A549 (cell line): Measurements from ENCODE around the gene BAAT. TPM values are rescaled to one million over a fixed set of nuclear protein-coding genes. Genes with fewer than 3 reads are reported as not detected.

ENCODE experiments used
- ATAC-seq, 2 experiments: fragments of 200-7000 bp in 1 of 2; fragments of >200 bp in 1 of 2; cut with Nextera tagmentation in 1 of 2; cut with Tn5 transposase in 1 of 2; 3 replicates each; pipeline versions ENCODE4 v1.8.0 to v1.9.1; 2018 to 2020; ENCODE audit warnings: mild to moderate bottlenecking in 1 of 2, moderate library complexity in 1 of 2
- CTCF ChIA-PET: fragments of 300-600 bp; sonication (Branson Sonifier 250); formaldehyde crosslinking; extraction: SDS; loops from one replicate; lab custom pipeline; 2021; ENCODE audit warnings: antibody characterized with exemption, inconsistent platforms; lab: Yijun Ruan, JAX
- POLR2A ChIA-PET: fragments of 350-600 bp; formaldehyde crosslinking; extraction: SDS; loops from one replicate; lab custom pipeline; 2021; ENCODE audit warnings: antibody characterized with exemption, inconsistent platforms; lab: Yijun Ruan, JAX
- DNase-seq, 2 experiments: peaks; one replicate each; pipeline versions ENCODE4 v3.0.0 to v3.0.0-alpha.2; 2011 to 2016; ENCODE audit warnings: low read depth in 1 of 2, low spot score in 1 of 2
- FAIRE-seq: peaks from 2 replicates; lab custom pipeline; 2011; peaks lifted over from hg19 to GRCh38; lab: Jason Lieb, UNC
- H3K27ac ChIP-seq, 2 experiments: fragments of >200 bp; sonication (Bioruptor Twin); formaldehyde crosslinking; 3 replicates each; pipeline ENCODE4 v1.5.1; 2016 to 2017
- H3K4me1 ChIP-seq: fragments of >200 bp; sonication (Bioruptor Twin); formaldehyde crosslinking; 3 replicates; pipeline ENCODE4 v1.6.1; 2016
- H3K4me2 ChIP-seq: fragments of >200 bp; sonication (Bioruptor Twin); formaldehyde crosslinking; 3 replicates; pipeline ENCODE4 v1.6.1; 2016
- H3K4me3 ChIP-seq: fragments of >200 bp; sonication (Bioruptor Twin); formaldehyde crosslinking; 3 replicates; pipeline ENCODE4 v1.5.1; 2016
- H3K9me3 ChIP-seq: fragments of >200 bp; sonication (Bioruptor Twin); formaldehyde crosslinking; 3 replicates; pipeline ENCODE4 v1.6.1; 2016
- EHF ChIP-seq: fragments of 250-450 bp; sonication (Bioruptor Pico); IDR thresholded peaks from 2 replicates; pipeline ENCODE4 v1.5.0; 2020; ENCODE audit warnings: mild to moderate bottlenecking
- ESRRA ChIP-seq: fragments of 150-350 bp; IDR thresholded peaks from 2 replicates; pipeline ENCODE4 v1.6.1; 2014; ENCODE audit warnings: mild to moderate bottlenecking, low read length, borderline replicate concordance
- FOSL2 ChIP-seq, 2 experiments: fragments of 450-650 bp in 1 of 2; fragments of >200 bp in 1 of 2; sonication (Bioruptor Twin) in 1 of 2; formaldehyde crosslinking; IDR thresholded peaks; 2 replicates each; pipeline versions ENCODE4 v1.5.0 to v1.6.1; 2016 to 2020; ENCODE audit warnings: mild to moderate bottlenecking in 1 of 2, moderate library complexity in 1 of 2
- HES2 ChIP-seq: fragments of >200 bp; sonication (Bioruptor Twin); formaldehyde crosslinking; IDR thresholded peaks from 2 replicates; pipeline ENCODE4 v1.6.1; 2016
- HEYL ChIP-seq: fragments of 250-450 bp; sonication (Bioruptor Pico); IDR thresholded peaks from 2 replicates; pipeline ENCODE4 v1.8.0; 2021; ENCODE audit warnings: mild to moderate bottlenecking, moderate library complexity
- HMGXB4 ChIP-seq: fragments of 250-450 bp; sonication (Bioruptor Pico); IDR thresholded peaks from 2 replicates; pipeline ENCODE4 v1.5.0; 2021; ENCODE audit warnings: mild to moderate bottlenecking, moderate library complexity, borderline replicate concordance
- JUNB ChIP-seq: fragments of >200 bp; sonication (Bioruptor Twin); formaldehyde crosslinking; IDR thresholded peaks from 2 replicates; pipeline ENCODE4 v1.6.1; 2016
- MAFK ChIP-seq: fragments of 450-650 bp; IDR thresholded peaks from 2 replicates; pipeline ENCODE4 v1.6.1; 2014; ENCODE audit not compliant: partially characterized antibody
- NFE2L2 ChIP-seq: fragments of 150-350 bp; conservative IDR thresholded peaks from 2 replicates; pipeline ENCODE4 v1.6.1; 2014; ENCODE audit warnings: low read length
- PHF8 ChIP-seq: fragments of 200-600 bp; sonication (generic); IDR thresholded peaks from 2 replicates; pipeline ENCODE4 v1.6.1; 2016; ENCODE audit warnings: low read depth, mild to moderate bottlenecking, antibody characterized with exemption, moderate library complexity, borderline replicate concordance
- RCOR1 ChIP-seq: fragments of 150-350 bp; IDR thresholded peaks from 2 replicates; pipeline ENCODE4 v1.6.1; 2014; ENCODE audit warnings: antibody characterized with exemption, low read length, low read depth
- TFCP2L1 ChIP-seq: fragments of 250-450 bp; sonication (Bioruptor Pico); IDR thresholded peaks from 2 replicates; pipeline ENCODE4 v1.5.0; 2021; ENCODE audit warnings: mild to moderate bottlenecking
- USF2 ChIP-seq: fragments of 450-650 bp; IDR thresholded peaks from 2 replicates; pipeline ENCODE4 v1.6.1; 2014; ENCODE audit warnings: antibody characterized with exemption
- ZC3H11A ChIP-seq: fragments of 450-650 bp; IDR thresholded peaks from 2 replicates; pipeline ENCODE4 v1.6.1; 2014; ENCODE audit warnings: antibody characterized with exemption, mild to moderate bottlenecking
- WGBS: methylation state at CpG from one replicate; pipeline ENCODE4 v1.1.6; 2017; ENCODE audit errors: missing lambda C conversion rate; 5-methylcytosine and 5-hydroxymethylcytosine counted together
- polyA plus RNA-seq, 4 experiments: library from polyadenylated mRNA; depleted of rRNA in 3 of 4; stranded (reverse); fragments of >200 nt; fragmentation: RNase III in 1 of 4; extraction: RNeasy Plus Mini Kit Qiagen cat#74134 plus additional on column Dnase treatment in 1 of 4; gene quantifications; 2 replicates in 3 of 4; 3 replicates in 1 of 4; pipeline ENCODE4 v1.2.3, GENCODE V29; 2011 to 2017
- TF ChIP-seq, protein P1 (sequence below): fragments of >200 bp; sonication (Bioruptor Twin); formaldehyde crosslinking; IDR thresholded peaks from 3 replicates; pipeline ENCODE4 v1.5.1; 2016

Gene BAAT
- polyA plus RNA-seq, 2 of the 4 experiments (the other 2 are of a cell fraction): 9.1 to 13.6 TPM

DNA sequence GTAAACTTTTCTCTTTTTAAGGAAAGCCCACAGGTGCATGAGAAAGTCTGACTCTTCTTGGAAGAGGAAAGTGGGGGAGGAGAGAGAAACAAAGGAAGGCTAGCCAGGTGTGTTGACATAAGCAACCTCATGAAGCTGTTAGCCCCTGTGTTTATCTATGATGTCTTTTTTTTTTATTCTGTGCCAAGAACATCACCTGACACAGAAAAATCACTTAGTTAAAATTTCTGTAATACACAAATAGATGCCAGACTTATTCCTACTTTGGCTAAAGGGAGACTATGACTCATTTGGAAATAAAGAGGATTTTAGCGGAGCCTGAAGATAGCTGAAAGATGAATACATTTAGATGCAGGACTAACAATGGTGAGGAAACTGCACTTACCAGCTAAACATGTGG is 58.3 kb downstream of the BAAT start (continued):
- TF ChIP-seq FOSL2 (IDR thresholded peaks at IDR 0.05) (peak; percentile 76), FOSL2 (CRISPR knock-in tag; IDR thresholded peaks at IDR 0.05) (peak; percentile 68), JUNB (peak; percentile 91), HES2 (no peak), ESRRA (no peak)

DNA sequence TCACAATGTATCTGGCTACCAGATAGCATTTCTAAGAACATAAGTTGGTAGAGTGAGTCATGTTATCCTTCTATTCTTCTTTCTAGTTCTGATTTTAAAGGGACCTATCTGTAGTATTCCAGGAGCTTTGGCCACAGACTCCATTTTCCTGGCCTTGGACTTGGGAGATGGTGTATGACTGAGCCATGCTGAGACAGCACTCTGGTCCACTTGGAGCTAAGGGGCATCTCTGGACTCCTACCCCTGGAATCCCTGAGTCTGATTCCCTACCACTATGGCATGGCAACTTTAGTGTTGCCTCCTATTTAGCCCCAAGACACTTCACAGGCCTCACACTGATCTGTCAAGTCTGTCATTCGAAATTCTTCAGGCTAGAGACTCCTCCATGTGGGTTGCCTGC is 58.8 kb downstream of the BAAT start:
- Histone ChIP-seq H3K4me3 (0 out of 3 replicates have a peak overlapping the region, but pooled peaks have one; percentile 5), H3K4me2 (peak overlapping the region; percentile 59), H3K4me1 (peaks cover 51% of the 10 kb centered on the region), H3K9me3 (no peaks in the 10 kb centered on the region), H3K27ac (peak overlapping the region; percentile 92)
- ATAC-seq (peak; percentile 62 to 66), DNase-seq (no peak), FAIRE-seq (no peak)
- WGBS: 27% methylated on average over 1 of the region's 1 CpG
- ChIA-PET POLR2A (interaction anchor here (1.5 to 1.7 kb wide), 2 partner anchors 40 to 72 kb away, joined by 7 read pairs; partner anchors contain the start of genes MRPL50 and ZNF189), CTCF (interaction anchor here (1.0 to 7.4 kb wide), 5 partner anchors 9 to 725 kb away, joined by 3 to 39 read pairs (median 6); no protein-coding TSS in a partner anchor)
- TF ChIP-seq EHF: 0 out of 2 replicates have a peak, but pooled peaks have one; percentile 4
- TF ChIP-seq MAFK: peak; percentile 41
- TF ChIP-seq USF2: no peak
- no peak for TF ChIP-seq NFE2L2

DNA sequence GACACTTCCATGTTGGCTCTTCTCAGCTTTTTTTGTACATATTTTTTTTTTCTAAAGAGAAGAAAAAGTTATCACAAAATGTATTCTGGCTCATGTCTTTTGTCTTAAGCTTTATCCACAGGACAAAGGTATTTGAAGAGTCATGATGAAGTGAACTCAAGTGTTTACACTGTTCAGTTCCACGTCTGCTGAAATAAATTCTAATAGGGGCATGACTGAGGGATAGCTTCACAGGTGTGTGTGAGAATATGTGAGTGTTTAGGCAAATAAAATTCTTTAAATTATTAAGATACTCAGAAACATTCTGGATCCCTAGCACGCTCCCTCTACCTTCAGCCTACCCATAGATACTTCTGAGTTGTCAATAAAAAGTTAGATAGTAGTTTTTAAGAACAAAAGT is 59.8 kb downstream of the BAAT start:
- FAIRE-seq (peak; percentile 49), DNase-seq (peak in 1 of 2 experiments; percentile 43), ATAC-seq (peak in 1 of 2 experiments; percentile 58; a peak in 3 of 6 replicates)
- Histone ChIP-seq H3K27ac (peak overlapping the region; percentile 92), H3K4me1 (peaks cover 51% of the 10 kb centered on the region), H3K9me3 (no peaks in the 10 kb centered on the region), H3K4me2 (peak overlapping the region; percentile 59), H3K4me3 (no peak overlapping the region)
- CTCF ChIA-PET: interaction anchor here (1.1 to 7.4 kb wide), 5 partner anchors 9 to 71 kb away, joined by 3 to 39 read pairs (median 6); no protein-coding TSS in a partner anchor
- POLR2A ChIA-PET: interaction anchor here (1.3 to 1.4 kb wide), 3 partner anchors 47 to 161 kb away, joined by 3 to 4 read pairs (median 4); no protein-coding TSS in a partner anchor
- TF ChIP-seq TFCP2L1 (CRISPR knock-in tag): no peak
- no peak for TF ChIP-seq PHF8
- no peak for TF ChIP-seq ZC3H11A
- no peak for TF ChIP-seq HMGXB4 (CRISPR knock-in tag)
- no peak for TF ChIP-seq HEYL (CRISPR knock-in tag)
- TF ChIP-seq NFE2L2: no peak
- TF ChIP-seq RCOR1: no peak
- TF ChIP-seq, protein P1, sequence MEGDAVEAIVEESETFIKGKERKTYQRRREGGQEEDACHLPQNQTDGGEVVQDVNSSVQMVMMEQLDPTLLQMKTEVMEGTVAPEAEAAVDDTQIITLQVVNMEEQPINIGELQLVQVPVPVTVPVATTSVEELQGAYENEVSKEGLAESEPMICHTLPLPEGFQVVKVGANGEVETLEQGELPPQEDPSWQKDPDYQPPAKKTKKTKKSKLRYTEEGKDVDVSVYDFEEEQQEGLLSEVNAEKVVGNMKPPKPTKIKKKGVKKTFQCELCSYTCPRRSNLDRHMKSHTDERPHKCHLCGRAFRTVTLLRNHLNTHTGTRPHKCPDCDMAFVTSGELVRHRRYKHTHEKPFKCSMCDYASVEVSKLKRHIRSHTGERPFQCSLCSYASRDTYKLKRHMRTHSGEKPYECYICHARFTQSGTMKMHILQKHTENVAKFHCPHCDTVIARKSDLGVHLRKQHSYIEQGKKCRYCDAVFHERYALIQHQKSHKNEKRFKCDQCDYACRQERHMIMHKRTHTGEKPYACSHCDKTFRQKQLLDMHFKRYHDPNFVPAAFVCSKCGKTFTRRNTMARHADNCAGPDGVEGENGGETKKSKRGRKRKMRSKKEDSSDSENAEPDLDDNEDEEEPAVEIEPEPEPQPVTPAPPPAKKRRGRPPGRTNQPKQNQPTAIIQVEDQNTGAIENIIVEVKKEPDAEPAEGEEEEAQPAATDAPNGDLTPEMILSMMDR: no peak
- WGBS: 31% methylated on average over 2 of the region's 2 CpGs
